Mucosa of rectum (tissue), 2 donors: ENCODE results near the gene GP9.
"Not testable (repeated sequence)": the region's sequence is repeated elsewhere in the genome, so short reads cannot be mapped to it uniquely, and the experiment has no call there.

Experiments used
- H3K27ac ChIP-seq, 2 donors: one replicate each; pipeline ENCODE4 v1.7.0; 2013; ENCODE audit warnings: inconsistent platforms in 2 of 2, low read depth in 2 of 2, low read length in 2 of 2
- H3K27me3 ChIP-seq, 2 donors: one replicate each; pipeline ENCODE4 v1.7.0; 2013; ENCODE audit warnings: low read length in 2 of 2; ENCODE audit not compliant: control insufficient read depth in 2 of 2, insufficient read depth in 2 of 2
- H3K36me3 ChIP-seq, 2 donors: one replicate each; pipeline ENCODE4 v1.7.0; 2013; ENCODE audit warnings: low read length in 2 of 2; ENCODE audit not compliant: control insufficient read depth in 2 of 2, insufficient read depth in 2 of 2
- H3K4me1 ChIP-seq, 2 donors: one replicate each; pipeline ENCODE4 v1.7.0; 2013; ENCODE audit warnings: low read length in 2 of 2, mild to moderate bottlenecking in 1 of 2; ENCODE audit not compliant: control insufficient read depth in 2 of 2, insufficient read depth in 2 of 2
- H3K4me3 ChIP-seq, 2 donors: one replicate each; pipeline ENCODE4 v1.7.0; 2013; ENCODE audit warnings: low read length in 2 of 2
- H3K9ac ChIP-seq, 2 donors: one replicate each; pipeline ENCODE4 v1.7.0; 2013; ENCODE audit warnings: low read length in 2 of 2, low read depth in 1 of 2, mild to moderate bottlenecking in 1 of 2
- H3K9me3 ChIP-seq, 2 donors: one replicate each; pipeline ENCODE4 v1.7.0; 2013; ENCODE audit warnings: low read length in 2 of 2; ENCODE audit not compliant: control insufficient read depth in 2 of 2
- donor health status: healthy.
- donor health status: Normal muscosa, but diverticular disease.

GP9 gene

GRCh38 chr3:129106320-129106719 lies 45.7 kb downstream of the GP9 start:
- H3K4me1 ChIP-seq = peaks cover 0 to 3% of the 10 kb centered on the region in 2 donors
- H3K4me3 ChIP-seq = no peak overlapping the region
- H3K27me3 ChIP-seq = no peaks in the 10 kb centered on the region
- peaks cover 14 to 28% of the 10 kb centered on the region in 2 donors for H3K36me3 ChIP-seq
- H3K9ac ChIP-seq = no peak overlapping the region
- H3K9me3 ChIP-seq = no peaks in the 10 kb centered on the region
- H3K27ac ChIP-seq = no peak overlapping the region

DNA sequence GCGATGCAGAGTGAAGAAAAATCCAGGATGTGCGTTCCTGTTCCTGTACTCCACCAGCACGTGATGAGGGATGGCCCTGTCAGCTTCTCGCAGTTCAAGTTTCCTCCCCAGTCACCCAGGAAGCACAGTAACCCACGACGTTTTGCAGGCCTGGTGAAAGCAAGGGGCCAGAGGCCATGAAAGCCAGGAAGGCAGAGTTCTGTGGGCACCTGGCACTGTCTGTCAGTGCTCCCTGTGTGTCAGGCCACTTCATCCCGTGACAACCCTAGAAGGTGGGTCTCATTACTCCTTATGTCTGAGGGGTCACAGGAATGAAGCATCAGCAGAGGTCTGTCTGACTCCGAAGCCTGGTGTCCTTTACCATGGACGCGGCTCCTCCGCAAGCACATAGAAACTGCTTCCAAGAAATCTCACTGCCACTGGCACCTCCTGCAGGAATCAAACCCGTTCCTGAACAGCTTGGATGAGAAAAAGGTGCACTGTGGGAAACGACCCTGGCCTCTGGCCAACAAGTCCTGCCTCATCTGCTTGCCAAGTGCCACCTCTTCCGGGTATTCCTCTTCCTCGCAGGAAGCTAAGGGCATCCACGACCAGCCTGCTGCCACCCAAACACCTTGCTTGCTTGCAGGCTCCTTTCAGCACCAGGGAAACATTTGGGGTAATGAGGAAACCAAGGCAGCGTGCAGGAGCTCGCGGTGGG lies 46.4 kb downstream of the GP9 start:
- Histone ChIP-seq H3K27me3 (no peaks in the 10 kb centered on the region), H3K27ac (no peak overlapping the region), H3K4me3 (no peak overlapping the region), H3K36me3 (peaks cover 14 to 24% of the 10 kb centered on the region in 2 donors), H3K9me3 (no peaks in the 10 kb centered on the region), H3K9ac (no peak overlapping the region), H3K4me1 (peaks cover 0 to 3% of the 10 kb centered on the region in 2 donors)

DNA sequence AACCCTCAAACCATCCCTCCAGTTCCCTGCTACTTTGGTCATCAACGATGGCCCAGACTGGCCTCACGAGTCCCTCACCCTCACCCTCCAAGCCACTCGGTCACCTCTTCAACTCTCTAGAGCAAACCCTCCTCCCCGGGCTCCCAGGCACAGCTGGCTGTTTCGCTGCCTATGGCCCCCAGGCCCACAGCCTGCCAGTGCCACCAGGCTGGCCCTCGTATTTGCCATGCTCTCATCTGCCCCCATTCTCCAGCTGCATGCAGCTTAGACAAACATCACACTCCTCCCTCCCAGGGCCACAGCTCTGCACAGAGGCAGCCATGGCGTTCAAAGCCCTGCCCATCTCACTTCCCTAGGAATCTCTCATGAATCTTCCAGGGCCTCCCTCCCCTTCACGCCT lies 47.2 kb downstream of the GP9 start:
- no peak overlapping the region for H3K9ac ChIP-seq
- H3K36me3 ChIP-seq = peaks cover 14 to 24% of the 10 kb centered on the region in 2 donors
- peaks cover 0 to 3% of the 10 kb centered on the region in 2 donors for H3K4me1 ChIP-seq
- no peak overlapping the region for H3K27ac ChIP-seq
- H3K4me3 ChIP-seq = no peak overlapping the region
- no peaks in the 10 kb centered on the region for H3K9me3 ChIP-seq
- no peaks in the 10 kb centered on the region for H3K27me3 ChIP-seq

GRCh38 chr3:129111076-129111780 lies 50.6 kb downstream of the GP9 start:
- not testable (repeated sequence) for H3K4me3 ChIP-seq, H3K9me3 ChIP-seq, H3K4me1 ChIP-seq, H3K27ac ChIP-seq, H3K27me3 ChIP-seq, H3K9ac ChIP-seq
- peaks cover 11 to 35% of the 10 kb centered on the region in 2 donors for H3K36me3 ChIP-seq
